AG04450 (cell line): Measurements from ENCODE around the gene DSE. TPM values are rescaled to one million over a fixed set of nuclear protein-coding genes. Genes with fewer than 3 reads are reported as not detected.

Experiments
- CTCF ChIA-PET: fragments of 300-600, 350-600 bp; formaldehyde crosslinking; extraction: SDS; loops from one replicate; lab custom pipeline; 2022; ENCODE audit warnings: antibody characterized with exemption, inconsistent platforms; lab: Charles Lee
- POLR2A ChIA-PET: fragments of 350-600 bp; formaldehyde crosslinking; extraction: SDS; loops from one replicate; lab custom pipeline; 2021; ENCODE audit warnings: antibody characterized with exemption, inconsistent platforms; lab: Yijun Ruan, JAX
- DNase-seq: peaks from one replicate; pipeline ENCODE4 v3.0.0-alpha.2; 2011; ENCODE audit warnings: low read depth, low spot score
- H3K27ac ChIP-seq: one replicate; pipeline ENCODE4 v1.5.1; 2012; ENCODE audit warnings: low read depth, low read length, control low read depth
- H3K27me3 ChIP-seq: one replicate; pipeline ENCODE4 v1.6.0; 2012; ENCODE audit warnings: low read length; ENCODE audit not compliant: control insufficient read depth, insufficient read depth
- H3K4me3 ChIP-seq: 2 replicates; pipeline ENCODE4 v1.5.1; 2011; ENCODE audit warnings: mild to moderate bottlenecking, low read depth, low read length, control low read depth
- H3K9me3 ChIP-seq: 2 replicates; pipeline ENCODE4 v1.5.1; 2012; ENCODE audit warnings: low read length; ENCODE audit not compliant: control insufficient read depth, insufficient read depth
- CTCF ChIP-seq: IDR thresholded peaks from 2 replicates; pipeline ENCODE4 v1.5.1; 2011; ENCODE audit warnings: low read depth, low read length, control low read depth, inconsistent platforms
- polyA plus RNA-seq: library from polyadenylated mRNA; depleted of rRNA; stranded (reverse); fragments of >200 nt; gene quantifications from 2 replicates; pipeline ENCODE4 v1.2.3, GENCODE V29; 2011

Gene DSE
- polyA plus RNA-seq, 1 experiment: 86.2 TPM

- no peak overlapping the region for H3K4me3 ChIP-seq
- TF ChIP-seq CTCF: no peak
- ChIA-PET POLR2A (no interaction called here), CTCF (interaction anchor here (1.3 to 1.5 kb wide), 2 partner anchors 150 to 169 kb away, joined by 4 to 5 read pairs; no protein-coding TSS in a partner anchor)
- no peaks in the 10 kb centered on the region for H3K27me3 ChIP-seq
- DNase-seq: no peak
- H3K9me3 ChIP-seq: no peaks in the 10 kb centered on the region
- no peak overlapping the region for H3K27ac ChIP-seq
Measured at GRCh38 chr6:116437656-116438055, 66.9 kb downstream of the DSE start.

GRCh38 chr6:116438590-116439448 lies 68.1 kb downstream of the DSE start:
- no peaks in the 10 kb centered on the region for H3K9me3 ChIP-seq
- no peaks in the 10 kb centered on the region for H3K27me3 ChIP-seq
- CTCF ChIA-PET: interaction anchor here (1.0 to 2.9 kb wide), 3 partner anchors 151 to 170 kb away, joined by 3 to 20 read pairs (median 5); no protein-coding TSS in a partner anchor
- DNase-seq: no peak
- POLR2A ChIA-PET: no interaction called here
- H3K4me3 ChIP-seq: no peak overlapping the region
- no peak for TF ChIP-seq CTCF
- H3K27ac ChIP-seq: no peak overlapping the region

DNA sequence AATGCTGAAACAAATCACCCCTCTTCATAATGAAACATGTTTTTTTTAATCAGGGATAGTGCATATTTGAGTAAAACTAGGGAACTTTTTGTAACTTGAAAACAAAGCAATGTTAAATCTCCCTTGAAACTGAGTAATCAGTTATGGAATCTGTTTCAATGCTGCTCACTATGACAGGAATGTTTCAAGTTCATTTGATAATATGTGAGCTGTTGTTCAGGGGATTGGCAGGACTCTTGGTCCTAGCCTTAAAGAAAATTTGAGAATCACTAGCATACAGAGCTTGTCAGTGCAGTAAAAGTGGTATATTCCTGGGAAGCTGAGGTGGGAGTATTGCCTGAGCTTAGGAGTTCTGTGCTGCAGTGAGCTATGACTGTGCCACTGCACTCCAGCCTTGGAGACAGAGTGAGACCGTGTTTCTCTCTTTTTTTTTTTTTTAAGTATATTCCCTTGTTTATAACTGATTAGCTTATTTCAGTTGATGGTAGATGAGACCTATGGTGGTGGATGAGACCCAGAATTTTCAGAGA lies 68.8 kb downstream of the DSE start:
- ChIA-PET POLR2A (no interaction called here), CTCF (interaction anchor here (1.0 to 2.9 kb wide), 9 partner anchors 12 to 223 kb away, joined by 3 to 20 read pairs (median 4); partner anchors contain the start of gene CALHM5)
- Histone ChIP-seq H3K27ac (no peak overlapping the region), H3K9me3 (no peaks in the 10 kb centered on the region), H3K4me3 (no peak overlapping the region), H3K27me3 (no peaks in the 10 kb centered on the region)
- TF ChIP-seq CTCF: no peak
- no peak for DNase-seq

DNA sequence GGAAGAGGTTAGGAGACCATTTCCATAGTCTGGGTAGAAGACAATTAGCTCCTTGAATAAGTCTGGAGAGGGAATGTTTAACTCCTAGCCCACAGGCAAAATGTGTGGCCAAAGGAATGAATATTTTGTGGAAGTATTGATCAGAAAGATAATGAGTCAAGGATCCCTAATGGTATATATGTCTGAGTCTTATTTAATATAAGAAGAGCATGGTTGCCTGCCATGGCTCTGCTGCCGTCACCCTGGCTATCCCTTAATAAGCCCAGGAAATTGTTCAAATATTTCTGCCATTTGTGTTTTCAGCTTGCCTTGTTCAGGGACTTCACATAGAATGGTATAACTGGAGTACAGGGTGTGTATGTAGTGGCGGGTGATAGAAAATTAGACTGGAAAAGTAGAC lies 72.4 kb downstream of the DSE start:
- no peak for DNase-seq
- ChIA-PET CTCF (interaction anchor here (0.6 to 1.6 kb wide), 4 partner anchors 70 to 192 kb away, joined by 3 to 4 read pairs (median 3); no protein-coding TSS in a partner anchor), POLR2A (interaction anchor here (0.6 kb wide), 1 partner anchor 70 kb away, joined by 5 read pairs; no protein-coding TSS in a partner anchor)
- H3K27me3 ChIP-seq: no peaks in the 10 kb centered on the region
- no peaks in the 10 kb centered on the region for H3K9me3 ChIP-seq
- no peak for TF ChIP-seq CTCF
- no peak overlapping the region for H3K4me3 ChIP-seq
- no peak overlapping the region for H3K27ac ChIP-seq
